Left ventricle myocardium inferior (tissue), 1 donor: ENCODE results near the gene SDF4. TPM values are rescaled to one million over a fixed set of nuclear protein-coding genes. Genes with fewer than 3 reads are reported as not detected.
A peak's percentile ranks its signal among the peaks of the same experiment; 100 is the strongest.

Experiments used
- DNase-seq: peaks from one replicate; pipeline ENCODE4 v3.0.0-alpha.2; 2020
- H3K27ac ChIP-seq: fragments of 200-600 bp; replicated peaks from 2 replicates; pipeline ENCODE4 v1.8.0; 2021
- H3K27me3 ChIP-seq: fragments of 200-600 bp; 2 replicates; pipeline ENCODE4 v1.8.0; 2021; ENCODE audit warnings: low read depth
- H3K36me3 ChIP-seq: fragments of 200-600 bp; 2 replicates; pipeline ENCODE4 v1.8.0; 2021
- H3K4me1 ChIP-seq: fragments of 200-600 bp; 2 replicates; pipeline ENCODE4 v1.8.0; 2021
- H3K4me3 ChIP-seq: fragments of 200-600 bp; 2 replicates; pipeline ENCODE4 v1.8.0; 2021; ENCODE audit warnings: mild to moderate bottlenecking, moderate library complexity
- H3K9me3 ChIP-seq: fragments of 200-600 bp; replicated peaks from 2 replicates; pipeline ENCODE4 v1.8.0; 2021
- CTCF ChIP-seq: fragments of 200-600 bp; IDR thresholded peaks from 2 replicates; pipeline ENCODE4 v1.8.0; 2021; ENCODE audit warnings: antibody characterized with exemption, mild to moderate bottlenecking, borderline replicate concordance
- intact Hi-C: fragments of 100-400 bp; cut with micrococcal nuclease; formaldehyde crosslinking; loops from one replicate; pipeline ENCODE4 v1.11.0; 2022
- total RNA-seq: library from RNA; stranded (reverse); fragmentation: NEBNext Ultra II Directional; extraction: Animal tissue kit (Norgen Biotek cat#: 25700); gene quantifications from one replicate; pipeline ENCODE4 v1.2.1, GENCODE V29; 2021
- donor health status: DM: no; HTN: yes; CAD: no; lungs with severe emphysema.

The SDF4 gene
- total RNA-seq, 1 donor from 2014 or later: 114 TPM

GRCh38 chr1:1270813-1271212 lies 39.0 kb upstream of the SDF4 start:
- no peaks in the 10 kb centered on the region for H3K9me3 ChIP-seq
- H3K27me3 ChIP-seq: no peaks in the 10 kb centered on the region
- peak overlapping the region; percentile 98 for H3K4me3 ChIP-seq
- intact Hi-C loops: no loop called here
- no peak for TF ChIP-seq CTCF
- no peak for DNase-seq
- H3K27ac ChIP-seq: no peak overlapping the region
- peaks cover 57% of the 10 kb centered on the region for H3K4me1 ChIP-seq
- H3K36me3 ChIP-seq: peaks cover 43% of the 10 kb centered on the region

GRCh38 chr1:1268284-1268682 lies 36.5 kb upstream of the SDF4 start:
- intact Hi-C loops: no loop called here
- Histone ChIP-seq H3K27ac (no peak overlapping the region), H3K4me1 (peaks cover 46% of the 10 kb centered on the region), H3K9me3 (no peaks in the 10 kb centered on the region), H3K27me3 (no peaks in the 10 kb centered on the region), H3K4me3 (no peak overlapping the region), H3K36me3 (peaks cover 65% of the 10 kb centered on the region)
- no peak for TF ChIP-seq CTCF
- DNase-seq: no peak

- no peak for TF ChIP-seq CTCF
- intact Hi-C loops: no loop called here
- H3K9me3 ChIP-seq: no peaks in the 10 kb centered on the region
- no peak overlapping the region for H3K27ac ChIP-seq
- H3K4me1 ChIP-seq: peaks cover 41% of the 10 kb centered on the region
- no peak for DNase-seq
- peaks cover 70% of the 10 kb centered on the region for H3K36me3 ChIP-seq
- no peak overlapping the region for H3K4me3 ChIP-seq
- no peaks in the 10 kb centered on the region for H3K27me3 ChIP-seq
Measured at GRCh38 chr1:1267488-1268283, 35.9 kb upstream of the SDF4 start.

- H3K36me3 ChIP-seq: peaks cover 76% of the 10 kb centered on the region
- no peak for TF ChIP-seq CTCF
- no peak for DNase-seq
- no peak overlapping the region for H3K4me3 ChIP-seq
- H3K27me3 ChIP-seq: no peaks in the 10 kb centered on the region
- H3K4me1 ChIP-seq: peaks cover 41% of the 10 kb centered on the region
- no peaks in the 10 kb centered on the region for H3K9me3 ChIP-seq
- H3K27ac ChIP-seq: no peak overlapping the region
- intact Hi-C loops: no loop called here
Measured at GRCh38 chr1:1264868-1265272, 33.1 kb upstream of the SDF4 start.

- H3K27me3 ChIP-seq: no peaks in the 10 kb centered on the region
- H3K9me3 ChIP-seq: no peaks in the 10 kb centered on the region
- H3K36me3 ChIP-seq: peaks cover 81% of the 10 kb centered on the region
- H3K27ac ChIP-seq: no peak overlapping the region
- intact Hi-C loops: no loop called here
- no peak overlapping the region for H3K4me3 ChIP-seq
- H3K4me1 ChIP-seq: peaks cover 42% of the 10 kb centered on the region
- no peak for DNase-seq
- no peak for TF ChIP-seq CTCF
Measured at GRCh38 chr1:1264026-1264425, 32.2 kb upstream of the SDF4 start.
